HepG2 (cell line): ENCODE data around the gene KANSL1. TPM values are rescaled to one million over a fixed set of nuclear protein-coding genes. Genes with fewer than 3 reads are reported as not detected.

Experiments
- CENPT ChIP-seq: sonication (generic); formaldehyde crosslinking; IDR thresholded peaks from 2 replicates; pipeline ENCODE4 v1.8.0; 2022; ENCODE audit warnings: low read depth, mild to moderate bottlenecking, moderate library complexity, missing genetic modification reagents
- EHMT2 ChIP-seq: fragments of 200-600 bp; sonication (generic); IDR thresholded peaks from 2 replicates; pipeline ENCODE4 v1.7.0; 2017; ENCODE audit warnings: antibody characterized with exemption, low read depth, low read length, borderline replicate concordance
- HMGXB4 ChIP-seq, 2 experiments: sonication (generic) in 1 of 2; formaldehyde crosslinking in 1 of 2; IDR thresholded peaks; 2 replicates each; pipeline versions ENCODE4 v1.4.0 to v1.6.1; 2018 to 2020; ENCODE audit warnings: missing genetic modification reagents in 2 of 2, borderline replicate concordance in 1 of 2, low read depth in 1 of 2, mild to moderate bottlenecking in 1 of 2, missing biosample characterization in 1 of 2
- MZF1 ChIP-seq: sonication (generic); formaldehyde crosslinking; IDR thresholded peaks from 2 replicates; pipeline ENCODE4 v1.8.1; 2023; ENCODE audit warnings: mild to moderate bottlenecking, missing genetic modification reagents, borderline replicate concordance
- PCBP1 ChIP-seq: fragments of 200-400 bp; formaldehyde crosslinking; IDR thresholded peaks from 2 replicates; pipeline ENCODE4 v1.6.1; 2017; ENCODE audit warnings: mild to moderate bottlenecking, low read depth, low read length, borderline replicate concordance
- PHF8 ChIP-seq: sonication (generic); formaldehyde crosslinking; IDR thresholded peaks from 2 replicates; pipeline ENCODE4 v1.5.0; 2020; ENCODE audit warnings: missing genetic modification reagents
- ZNF142 ChIP-seq: sonication (generic); formaldehyde crosslinking; IDR thresholded peaks from 2 replicates; pipeline ENCODE4 v1.4.0; 2020; ENCODE audit warnings: missing genetic modification reagents
- ZNF333 ChIP-seq: sonication (generic); formaldehyde crosslinking; IDR thresholded peaks from 2 replicates; pipeline ENCODE4 v1.4.0; 2020; ENCODE audit warnings: mild to moderate bottlenecking, missing genetic modification reagents, borderline replicate concordance
- ZNF350 ChIP-seq: sonication (generic); formaldehyde crosslinking; IDR thresholded peaks from 2 replicates; pipeline ENCODE4 v1.4.0; 2020; ENCODE audit warnings: mild to moderate bottlenecking, low read depth, missing genetic modification reagents, borderline replicate concordance
- ZNF407 ChIP-seq: sonication (generic); formaldehyde crosslinking; IDR thresholded peaks from one replicate; pipeline ENCODE4 v1.5.1; 2020; ENCODE audit warnings: mild to moderate bottlenecking, missing genetic modification reagents; ENCODE audit errors: not compliant biosample characterization
- ZNF562 ChIP-seq: sonication (generic); formaldehyde crosslinking; IDR thresholded peaks from 2 replicates; pipeline ENCODE4 v1.8.0; 2022; ENCODE audit warnings: missing genetic modification reagents, borderline replicate concordance
- ZNF841 ChIP-seq: sonication (generic); formaldehyde crosslinking; IDR thresholded peaks from 2 replicates; pipeline ENCODE4 v1.8.1; 2023; ENCODE audit warnings: missing genetic modification reagents, borderline replicate concordance
- polyA plus RNA-seq, 8 experiments: library from polyadenylated mRNA; depleted of rRNA in 3 of 8; stranded (reverse) in 7 of 8; unstranded in 1 of 8; fragments of >200 nt; fragmentation: Illumina TruSeq in 4 of 8; extraction: Trizol in 4 of 8; gene quantifications; 2 replicates each; pipeline versions ENCODE4 v1.2.1 to v1.2.3, GENCODE V29; 2011 to 2016; ENCODE audit warnings: low read depth in 4 of 8, missing spikeins in 1 of 8, mixed read lengths in 1 of 8; ENCODE audit not compliant: insufficient read depth in 1 of 8
- total RNA-seq, 5 experiments: library from RNA; depleted of rRNA; stranded (reverse); fragments of >200 nt; fragmentation: Illumina TruSeq; extraction: Trizol; gene quantifications; 2 replicates each; pipeline ENCODE4 v1.2.3, GENCODE V29; 2016; ENCODE audit warnings: low read depth in 1 of 5

The KANSL1 gene
- total and polyA plus RNA-seq, 2 of the 13 experiments (the other 11 are each of a cell fraction or from before 2014, with no cell fraction given), result 24.0 to 59.6 TPM

GRCh38 chr17:46002311-46002972, 190.8 kb downstream of the KANSL1 start (continued):
- no peak for TF ChIP-seq ZNF407 (CRISPR knock-in tag)
- TF ChIP-seq ZNF350, result no peak
- TF ChIP-seq ZNF562 (CRISPR knock-in tag), result no peak
- TF ChIP-seq ZNF142 (CRISPR knock-in tag), result no peak
- TF ChIP-seq ZNF333 (CRISPR knock-in tag), result peak; percentile 81; the same call in 1 of the 2 replicates
- TF ChIP-seq CENPT (CRISPR knock-in tag), result no peak
- no peak for TF ChIP-seq PCBP1
- peak; percentile 61 to 80 for TF ChIP-seq HMGXB4 (CRISPR knock-in tag; IDR thresholded peaks at IDR 0.05; ENCODE audit: borderline replicate concordance in 1 of 2, low read depth in 1 of 2)
- no peak for TF ChIP-seq PHF8
- TF ChIP-seq EHMT2, result no peak
- TF ChIP-seq ZNF841, result no peak
- no peak for TF ChIP-seq MZF1
